ENCODE results near the gene PLCB2.

PLCB2 gene

GRCh38 chr15:40283615-40284300, 24.0 kb downstream of the PLCB2 start:
- no peak for DNase-seq

GRCh38 chr15:40282869-40283614, 24.7 kb downstream of the PLCB2 start, which contains the start of gene ANKRD63:
Gene ANKRD63 (minus strand): TSS chr15:40283064. CDS start chr15:40282586, 478 bp downstream.
- no peak for DNase-seq

DNA sequence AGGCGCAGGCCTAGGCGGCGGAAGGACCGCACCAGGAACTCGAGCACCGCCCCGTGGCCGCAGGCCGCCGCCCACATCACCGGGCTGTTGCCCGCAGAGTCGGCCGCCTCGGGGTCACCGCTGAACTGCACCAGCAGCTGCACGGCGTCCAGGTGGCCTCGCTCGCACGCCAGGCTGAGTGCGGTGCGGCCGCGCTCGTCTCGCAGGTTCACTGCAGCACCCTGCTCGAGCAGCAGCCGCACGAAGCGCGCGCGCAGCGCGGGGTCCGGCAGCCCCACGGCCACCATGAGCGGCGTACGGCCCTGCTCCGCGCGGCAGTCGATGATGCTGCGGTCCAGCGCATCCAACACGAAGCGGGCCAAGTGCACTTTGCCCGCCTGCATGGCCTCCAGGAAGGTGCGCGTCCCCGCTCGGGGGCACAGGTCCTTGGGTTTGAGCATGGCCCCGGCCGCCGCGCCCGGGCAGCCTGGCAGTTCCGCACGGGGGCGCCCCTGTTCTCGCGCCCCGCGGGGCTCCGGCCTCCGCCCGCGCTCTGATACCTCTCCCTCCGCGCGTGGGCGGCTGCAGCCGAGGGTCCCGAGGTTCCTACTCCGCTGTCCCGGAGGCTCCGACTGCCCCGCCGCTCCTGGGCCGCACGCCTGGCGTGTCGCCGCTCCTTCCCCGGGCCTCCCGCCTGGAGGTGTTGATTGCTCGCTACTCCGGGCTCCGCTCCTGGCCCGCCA, 25.4 kb downstream of the PLCB2 start:
- DNase-seq, result no peak

DNA sequence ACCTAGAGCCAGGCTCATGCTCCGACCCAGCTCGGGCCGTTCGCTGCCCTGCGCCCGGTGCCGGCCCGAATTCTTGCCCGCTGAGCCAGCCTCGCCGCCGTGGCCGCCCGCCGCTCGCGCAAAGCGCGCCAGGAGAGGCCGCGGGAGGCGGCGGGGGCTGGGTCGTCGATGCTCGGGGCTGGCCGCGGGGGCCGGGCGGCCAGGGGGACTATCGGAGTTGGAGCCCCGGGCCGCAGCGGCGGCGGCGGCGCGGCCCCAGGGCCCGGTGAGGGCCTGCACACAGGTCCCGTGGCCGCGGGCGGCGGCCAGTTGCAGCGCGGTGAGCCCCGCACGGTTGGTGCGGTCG, 26.0 kb downstream of the PLCB2 start:
- no peak for DNase-seq

DNA sequence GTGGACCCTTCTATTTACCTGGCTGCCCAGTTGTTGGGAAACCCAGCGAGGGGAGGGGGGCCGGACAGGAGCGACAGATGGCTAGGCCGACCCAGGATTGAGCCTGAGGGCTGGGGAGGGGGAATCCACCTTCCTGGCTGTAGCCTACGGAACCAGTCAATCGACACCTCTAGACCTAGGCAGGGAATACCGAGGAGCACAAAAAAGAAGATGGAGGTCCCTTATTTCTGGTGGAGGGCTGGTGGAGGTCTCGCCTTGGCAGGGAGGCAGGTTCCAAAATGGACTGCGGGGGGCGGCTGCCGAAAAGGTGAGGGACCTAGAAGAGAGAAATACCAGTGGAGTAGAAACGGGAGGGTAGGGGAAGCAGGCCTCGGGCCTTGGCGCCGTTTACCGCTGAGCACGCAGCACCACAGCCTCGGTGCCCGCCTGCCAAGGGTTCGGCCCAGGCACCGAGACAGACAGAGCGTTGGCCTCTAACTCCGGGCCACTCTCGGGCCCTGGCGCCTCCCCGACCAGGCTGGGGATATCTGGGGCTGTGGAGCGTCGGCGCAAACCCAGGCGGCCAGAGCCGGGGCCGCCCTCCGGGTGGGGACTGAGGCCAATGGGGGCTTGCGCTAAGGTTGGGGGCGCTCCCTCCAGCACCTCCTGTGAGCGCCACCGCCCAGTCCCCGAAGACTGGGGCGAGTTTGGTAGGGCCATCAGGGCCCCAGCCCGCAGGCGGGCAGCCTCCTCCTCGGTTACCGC, 26.5 kb downstream of the PLCB2 start:
- DNase-seq, result no peak

- no peak for DNase-seq
Observed at GRCh38 chr15:40280260-40281056, 27.3 kb downstream of the PLCB2 start.

DNA sequence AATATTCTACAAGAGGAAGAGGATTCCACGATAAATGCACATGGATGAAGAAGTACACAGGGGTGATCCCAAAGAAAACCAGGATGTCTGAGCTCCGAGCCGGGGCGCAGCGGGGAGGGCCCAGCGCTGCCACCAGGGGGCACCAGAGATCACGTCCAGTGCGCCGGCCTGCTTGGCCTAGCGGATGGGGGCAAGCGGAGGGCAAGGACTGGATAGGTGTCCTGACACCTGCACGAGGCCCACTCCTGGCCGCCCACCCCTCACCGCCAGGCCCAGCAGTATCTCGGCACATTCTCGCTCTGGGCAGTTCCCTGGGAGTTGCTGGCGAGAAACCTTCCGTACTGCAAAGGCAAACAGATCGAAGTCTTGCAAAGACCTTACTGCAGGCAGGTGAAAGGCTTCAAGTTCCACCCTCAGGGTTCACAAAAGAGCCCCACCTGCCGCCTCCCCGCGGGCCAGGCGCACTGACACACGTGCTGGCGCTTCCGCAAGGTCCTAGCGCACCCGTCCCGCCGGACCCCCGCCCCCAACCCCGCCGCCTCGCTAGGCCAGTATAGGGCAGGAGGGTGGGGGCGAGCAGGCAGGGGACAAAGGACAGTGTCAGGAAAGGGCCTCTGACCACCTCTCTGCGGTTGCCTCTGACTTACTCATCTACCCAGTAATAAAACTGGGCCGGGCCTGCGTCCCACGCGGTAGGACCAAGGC, 28.1 kb downstream of the PLCB2 start:
- peak; percentile 26 for DNase-seq

GRCh38 chr15:40278026-40278425, 29.7 kb downstream of the PLCB2 start:
- DNase-seq, result no peak

DNA sequence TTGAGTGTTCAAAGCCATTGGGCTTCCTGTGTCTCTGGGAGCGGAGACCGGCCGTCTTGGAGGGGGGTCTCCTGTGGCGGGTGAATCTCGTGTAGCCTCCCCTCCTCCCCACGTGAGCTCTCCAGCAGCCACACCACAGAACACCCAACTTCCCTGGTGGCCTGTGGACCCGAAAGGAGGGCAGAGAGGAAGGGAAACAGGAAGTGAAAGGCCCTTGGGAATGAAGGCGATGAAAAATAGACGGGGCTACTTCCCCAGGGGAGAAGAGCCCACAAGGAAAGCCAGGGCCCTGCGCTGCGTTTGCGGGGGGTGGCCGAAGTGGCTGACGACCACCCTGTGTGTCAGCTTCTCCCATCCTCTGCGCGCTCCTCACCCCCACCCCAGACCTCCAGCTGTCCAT, 30.3 kb downstream of the PLCB2 start:
- no peak for DNase-seq

DNA sequence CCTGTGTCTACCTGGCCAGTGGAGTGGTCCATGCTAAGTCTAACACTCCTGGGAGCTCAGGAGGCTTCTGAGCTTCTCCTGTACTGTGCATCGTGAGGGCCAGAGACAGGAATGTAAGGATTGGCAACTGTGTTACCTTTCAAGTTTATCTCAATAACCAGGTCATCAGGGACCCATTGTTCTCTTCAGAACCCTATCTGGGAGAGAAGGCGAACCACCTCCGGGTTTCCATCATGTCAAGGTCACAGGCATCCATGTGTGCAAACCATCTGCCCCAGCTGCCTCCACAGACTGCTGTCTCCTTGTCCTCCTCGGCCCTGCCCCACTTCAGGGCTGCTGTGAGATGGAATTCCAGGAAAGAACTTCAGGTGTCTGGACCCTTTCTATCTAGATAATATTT, 30.8 kb downstream of the PLCB2 start:
- DNase-seq, result no peak

GRCh38 chr15:40275954-40276353, 31.8 kb downstream of the PLCB2 start:
- DNase-seq, result no peak

GRCh38 chr15:40275523-40275922, 32.2 kb downstream of the PLCB2 start:
- no peak for DNase-seq

DNA sequence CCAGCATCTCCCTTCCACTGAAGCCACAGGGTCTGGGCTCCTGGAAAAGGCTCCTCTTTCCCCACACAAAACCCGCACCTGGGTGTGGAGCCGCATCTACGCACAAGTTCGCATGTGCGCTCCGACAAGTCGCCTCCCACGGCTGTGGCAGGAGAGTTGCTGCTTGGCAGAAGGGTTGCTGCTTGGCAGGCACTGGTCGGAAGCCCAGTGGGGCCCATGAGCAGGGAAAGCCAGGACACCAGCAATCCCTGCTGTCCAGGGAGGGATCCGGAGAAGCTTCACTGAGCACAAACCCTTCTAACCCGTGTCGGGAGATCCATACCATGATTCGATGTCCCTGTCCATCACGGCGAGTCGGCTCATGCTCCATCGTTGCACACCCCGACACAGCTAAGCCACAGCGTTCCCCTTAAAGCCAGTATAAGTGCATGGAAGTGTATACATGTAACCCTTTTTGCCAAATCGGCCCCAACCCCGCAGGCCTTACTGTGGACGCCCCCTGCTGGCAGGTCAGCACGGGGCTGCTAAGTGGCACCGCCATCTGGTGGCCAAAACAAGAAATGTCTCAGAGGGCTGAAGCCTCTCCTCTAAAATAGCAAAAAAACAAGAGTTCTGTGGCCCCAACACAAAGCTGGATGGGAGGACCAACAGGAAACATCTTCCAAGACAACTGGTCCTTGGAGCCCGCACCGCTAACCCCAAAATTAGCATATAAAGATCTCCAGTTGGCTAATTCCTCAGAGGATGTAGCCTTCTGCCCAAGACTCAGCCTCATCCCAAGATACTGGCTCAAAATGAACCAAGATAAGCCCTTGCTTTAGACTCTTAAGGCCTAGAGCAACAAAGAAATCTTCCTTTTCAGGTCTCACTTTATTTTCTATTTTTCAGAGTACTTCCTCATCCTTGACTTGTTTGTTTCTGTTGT, 33.1 kb downstream of the PLCB2 start:
- DNase-seq, result peak; percentile 73

GRCh38 chr15:40273428-40273827, 34.3 kb downstream of the PLCB2 start:
- DNase-seq, result no peak

GRCh38 chr15:40272485-40273056, 35.2 kb downstream of the PLCB2 start:
- DNase-seq, result no peak

DNA sequence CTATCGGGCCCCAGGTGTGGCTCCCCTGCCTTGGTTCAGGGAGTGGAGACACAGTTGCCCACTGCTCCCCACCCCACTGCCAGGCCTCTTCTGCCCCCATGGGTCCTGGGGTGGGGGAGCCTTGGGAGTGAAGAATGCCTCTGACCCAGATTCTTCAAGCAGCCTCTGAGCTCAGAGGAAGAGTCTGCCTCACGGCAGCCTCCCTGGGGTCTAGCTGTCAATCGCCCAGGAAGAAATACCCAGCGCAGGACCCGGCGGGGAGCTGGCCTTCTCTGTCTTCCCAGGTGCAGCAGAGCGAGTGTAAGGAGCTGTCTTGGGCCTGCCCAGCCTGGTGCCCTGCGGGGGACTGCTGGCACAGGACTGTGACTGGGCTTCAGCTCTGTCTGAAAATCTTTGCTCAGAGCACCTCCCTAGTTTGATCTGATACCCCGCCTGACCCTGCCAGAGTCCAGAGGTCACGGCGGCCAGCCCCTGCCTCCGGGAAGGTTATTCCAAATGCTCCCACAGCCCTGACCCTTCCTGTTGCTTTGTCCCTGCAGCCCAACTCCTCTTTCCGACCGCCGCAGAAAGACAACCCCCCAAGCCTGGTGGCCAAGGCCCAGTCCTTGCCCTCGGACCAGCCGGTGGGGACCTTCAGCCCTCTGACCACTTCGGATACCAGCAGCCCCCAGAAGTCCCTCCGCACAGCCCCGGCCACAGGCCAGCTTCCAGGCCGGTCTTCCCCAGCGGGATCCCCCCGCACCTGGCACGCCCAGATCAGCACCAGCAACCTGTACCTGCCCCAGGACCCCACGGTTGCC, 35.9 kb downstream of the PLCB2 start:
- no peak for DNase-seq

GRCh38 chr15:40270246-40270995, 37.3 kb downstream of the PLCB2 start:
- DNase-seq, result no peak

DNA sequence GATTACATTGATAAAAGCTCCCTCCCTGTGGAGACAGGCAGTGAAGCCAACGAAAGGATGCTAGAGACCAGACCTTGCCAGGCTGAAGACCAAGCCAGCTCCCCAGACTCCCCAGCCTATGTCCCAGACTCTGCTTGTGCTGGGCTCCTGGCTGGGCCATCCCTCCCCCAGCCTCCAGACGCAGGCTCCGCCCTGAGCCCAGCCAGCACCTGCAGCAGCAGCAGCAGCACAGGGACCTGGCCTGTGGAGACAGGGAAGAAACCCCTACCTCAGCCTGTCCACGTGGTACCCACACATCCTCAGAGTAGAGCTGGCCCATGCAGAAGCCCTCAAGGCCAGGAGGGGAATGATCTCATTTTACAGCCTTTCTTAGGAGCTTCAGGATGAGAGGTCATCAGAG, 38.1 kb downstream of the PLCB2 start:
- no peak for DNase-seq

GRCh38 chr15:40267670-40268069, 40.1 kb downstream of the PLCB2 start:
- no peak for DNase-seq

All from fibroblast of skin of right quadriceps (primary cell).